K562 (cell line): ENCODE data around the gene DNAJB6. TPM values are rescaled to one million over a fixed set of nuclear protein-coding genes. Genes with fewer than 3 reads are reported as not detected.

Experiments
- ARID1B ChIP-seq: fragments of 450-650 bp; IDR thresholded peaks from 2 replicates; pipeline ENCODE4 v1.6.1; 2016; ENCODE audit warnings: antibody characterized with exemption, mild to moderate bottlenecking, inconsistent platforms
- CREB3 ChIP-seq: fragments of 450-650 bp; conservative IDR thresholded peaks from 2 replicates; pipeline ENCODE4 v1.6.1; 2016; ENCODE audit warnings: missing genetic modification characterization, low read depth, mild to moderate bottlenecking, missing compliant biosample characterization, moderate library complexity
- DACH1 ChIP-seq: fragments of 450-650 bp; IDR thresholded peaks from 2 replicates; pipeline ENCODE4 v1.6.1; 2018; ENCODE audit not compliant: partially characterized antibody
- E2F1 ChIP-seq: sonication (generic); formaldehyde crosslinking; IDR thresholded peaks from 2 replicates; pipeline ENCODE4 v1.8.1; 2023; ENCODE audit warnings: mild to moderate bottlenecking, missing genetic modification reagents, moderate library complexity
- KDM5B ChIP-seq: fragments of 200-600 bp; sonication (generic); IDR thresholded peaks from 2 replicates; pipeline ENCODE4 v1.6.1; 2012; ENCODE audit warnings: low read depth, mild to moderate bottlenecking, moderate library complexity, low read length, control low read depth, inconsistent platforms; ENCODE audit not compliant: insufficient replicate concordance
- NUFIP1 ChIP-seq: fragments of 450-650 bp; IDR thresholded peaks from 2 replicates; pipeline ENCODE4 v1.6.1; 2018; ENCODE audit not compliant: partially characterized antibody
- POU5F1 ChIP-seq: fragments of 150-350 bp; IDR thresholded peaks from 2 replicates; pipeline ENCODE4 v1.6.1; 2014; ENCODE audit warnings: borderline replicate concordance, low read length, low read depth, mild to moderate bottlenecking; ENCODE audit not compliant: partially characterized antibody
- RAD21 ChIP-seq, 2 experiments: fragments of 250-450 bp in 1 of 2; fragments of 450-650 bp in 1 of 2; sonication (Bioruptor Pico) in 1 of 2; formaldehyde crosslinking in 1 of 2; IDR thresholded peaks in 1 of 2; conservative IDR thresholded peaks in 1 of 2; 2 replicates each; pipeline versions ENCODE4 v1.4.0 to v1.8.0; 2020 to 2022; ENCODE audit warnings: mild to moderate bottlenecking in 2 of 2, moderate library complexity in 1 of 2
- TRIM28 ChIP-seq: fragments of 450-650 bp; IDR thresholded peaks from 2 replicates; pipeline ENCODE4 v1.6.1; 2017
- UBTF ChIP-seq, 2 experiments: IDR thresholded peaks; 2 replicates each; pipeline ENCODE4 v1.6.1; 2012; ENCODE audit warnings: improper control_type of control experiment in 2 of 2, low read depth in 2 of 2, low read length in 2 of 2, borderline replicate concordance in 1 of 2
- YBX1 ChIP-seq: fragments of 450-650 bp; IDR thresholded peaks from 2 replicates; pipeline ENCODE4 v1.7.1; 2016; ENCODE audit warnings: mild to moderate bottlenecking
- ZNF23 ChIP-seq: fragments of 250-450 bp; sonication (Bioruptor Pico); IDR thresholded peaks from 2 replicates; pipeline ENCODE4 v1.4.0; 2020; ENCODE audit warnings: mild to moderate bottlenecking
- polyA plus RNA-seq, 8 experiments: library from polyadenylated mRNA; depleted of rRNA in 4 of 8; stranded (reverse) in 5 of 8; unstranded in 3 of 8; fragments of >200 nt; fragmentation: Nextera tagmentation in 2 of 8; fragmentation: Illumina TruSeq in 1 of 8; extraction: Ambion mirVana in 2 of 8; extraction: Trizol in 1 of 8; gene quantifications; 2 replicates each; pipeline versions ENCODE4 v1.2.1 to v1.2.3, GENCODE V29; 2011 to 2014; ENCODE audit warnings: inconsistent platforms in 1 of 8, missing spikeins in 1 of 8
- total RNA-seq, 7 experiments: library from RNA; depleted of rRNA in 6 of 7; stranded (reverse); fragments of >200 nt in 6 of 7; fragmentation: Illumina TruSeq in 2 of 7; extraction: Trizol in 2 of 7; gene quantifications; 2 replicates each; pipeline versions ENCODE4 v1.2.1 to v1.2.3, GENCODE V29; 2011 to 2021; ENCODE audit warnings: low replicate concordance in 1 of 7

Gene DNAJB6
- total and polyA plus RNA-seq, 9 of the 15 experiments (the other 6 are each of a cell fraction or from before 2014, with no cell fraction given), result 84.5 to 158 (median 135) TPM

- peak; percentile 92 for TF ChIP-seq ARID1B
- no peak for TF ChIP-seq YBX1
- TF ChIP-seq RAD21 (CRISPR knock-in tag; conservative IDR thresholded peaks at IDR 0.05 in 1 of 2, IDR thresholded peaks at IDR 0.05 in 1 of 2), result peak in 1 of 2 experiments; percentile 14; a peak in 1 of 4 replicates
- TF ChIP-seq UBTF (IDR thresholded peaks at IDR 0.05; ENCODE audit: borderline replicate concordance in 1 of 2, low read depth in 2 of 2, low read length in 2 of 2), result peak; percentile 94 to 100; a peak in 3 of 4 replicates
- peak; percentile 6 for TF ChIP-seq POU5F1
- TF ChIP-seq TRIM28, result peak; percentile 88; the same call in 1 of the 2 replicates
- no peak for TF ChIP-seq KDM5B
- 0 out of 2 replicates have a peak, but pooled peaks have one; percentile 26 for TF ChIP-seq E2F1
- TF ChIP-seq ZNF23 (CRISPR knock-in tag), result no peak
- TF ChIP-seq DACH1, result peak; percentile 46
- TF ChIP-seq CREB3 (tag), result peak; percentile 91; the same call in 1 of the 2 replicates
- TF ChIP-seq NUFIP1, result peak; percentile 73
These were observed 65.0 kb downstream of the DNAJB6 start (continued) for GRCh38 chr7:157401567-157402387.
